HEK293 (cell line): ENCODE measurements around the gene PSMB11.

Experiments
- CTCF ChIA-PET: fragments of 350-600 bp; formaldehyde crosslinking; extraction: SDS; loops from one replicate; lab custom pipeline; 2021; ENCODE audit warnings: antibody characterized with exemption; lab: Yijun Ruan, JAX
- POLR2A ChIA-PET: fragments of 300-600 bp; formaldehyde crosslinking; extraction: SDS; loops from one replicate; lab custom pipeline; 2020; ENCODE audit warnings: antibody characterized with exemption, inconsistent platforms; lab: Yijun Ruan, JAX
- H3K27ac ChIP-seq: fragments of 200-500 bp; sonication (Bioruptor generic); 2 replicates; pipeline ENCODE4 v1.5.1; 2014; ENCODE audit warnings: low read depth, low read length, control low read depth, inconsistent platforms; ENCODE audit errors: extremely low read depth
- H3K36me3 ChIP-seq, 2 experiments: fragments of 200-500 bp in 1 of 2; sonication (Bioruptor generic) in 1 of 2; 1 replicate in 1 of 2; 2 replicates in 1 of 2; pipeline ENCODE4 v1.5.1; 2014 to 2017; ENCODE audit warnings: inconsistent platforms in 2 of 2, low read length in 2 of 2; ENCODE audit not compliant: control insufficient read depth in 2 of 2, insufficient read depth in 1 of 2
- H3K4me1 ChIP-seq: fragments of 200-500 bp; sonication (Bioruptor generic); 2 replicates; pipeline ENCODE4 v1.5.1; 2014; ENCODE audit warnings: mild to moderate bottlenecking, low read length, inconsistent platforms; ENCODE audit not compliant: control insufficient read depth, insufficient read depth
- H3K4me3 ChIP-seq: 2 replicates; pipeline ENCODE4 v1.5.1; 2011; ENCODE audit warnings: low read depth, mild to moderate bottlenecking, control low read depth, low read length, moderate library complexity
- H3K9me3 ChIP-seq: fragments of 200-500 bp; sonication (Bioruptor generic); 2 replicates; pipeline ENCODE4 v1.5.1; 2014; ENCODE audit warnings: low read depth, low read length, inconsistent platforms; ENCODE audit not compliant: control insufficient read depth, insufficient read depth
- BCL11A ChIP-seq: fragments of 450-650 bp; formaldehyde crosslinking; IDR thresholded peaks from 2 replicates; pipeline ENCODE4 v1.5.1; 2016; ENCODE audit warnings: low read depth, missing biosample characterization, missing genetic modification characterization
- HOXC10 ChIP-seq: sonication (generic); formaldehyde crosslinking; IDR thresholded peaks from 2 replicates; pipeline ENCODE4 v1.8.1; 2023; ENCODE audit warnings: mild to moderate bottlenecking, missing genetic modification reagents
- HOXD13 ChIP-seq: sonication (generic); formaldehyde crosslinking; IDR thresholded peaks from 2 replicates; pipeline ENCODE4 v1.8.0; 2022; ENCODE audit warnings: missing genetic modification reagents, borderline replicate concordance
- KLF1 ChIP-seq: fragments of 450-650 bp; formaldehyde crosslinking; IDR thresholded peaks from 2 replicates; pipeline ENCODE4 v1.5.1; 2016; ENCODE audit warnings: missing biosample characterization, missing genetic modification characterization
- KLF16 ChIP-seq: fragments of 450-650 bp; formaldehyde crosslinking; IDR thresholded peaks from 2 replicates; pipeline ENCODE4 v1.5.1; 2017; ENCODE audit warnings: missing biosample characterization, missing genetic modification characterization
- KLF7 ChIP-seq: fragments of 450-650 bp; formaldehyde crosslinking; IDR thresholded peaks from 2 replicates; pipeline ENCODE4 v1.5.1; 2016; ENCODE audit warnings: missing biosample characterization, missing genetic modification characterization, borderline replicate concordance
- MYNN ChIP-seq: fragments of 450-650 bp; formaldehyde crosslinking; IDR thresholded peaks from 2 replicates; pipeline ENCODE4 v1.5.1; 2016; ENCODE audit warnings: missing biosample characterization, missing genetic modification characterization, borderline replicate concordance
- MZF1 ChIP-seq: fragments of 450-650 bp; formaldehyde crosslinking; IDR thresholded peaks from 2 replicates; pipeline ENCODE4 v1.5.1; 2017; ENCODE audit warnings: missing biosample characterization, missing genetic modification characterization, borderline replicate concordance
- SP3 ChIP-seq: fragments of 450-650 bp; formaldehyde crosslinking; IDR thresholded peaks from 2 replicates; pipeline ENCODE4 v1.5.1; 2016; ENCODE audit warnings: missing biosample characterization, missing genetic modification characterization
- TRIM28 ChIP-seq: IDR thresholded peaks from 2 replicates; pipeline ENCODE4 v1.6.1; 2011; ENCODE audit warnings: low read length, control low read depth, borderline replicate concordance
- YY1 ChIP-seq: fragments of 450-650 bp; formaldehyde crosslinking; IDR thresholded peaks from 2 replicates; pipeline ENCODE4 v1.5.1; 2018; ENCODE audit warnings: missing biosample characterization, missing genetic modification characterization
- ZBTB48 ChIP-seq: fragments of 450-650 bp; formaldehyde crosslinking; IDR thresholded peaks from 2 replicates; pipeline ENCODE4 v1.5.1; 2016; ENCODE audit warnings: missing biosample characterization, missing genetic modification characterization
- ZFHX2 ChIP-seq: fragments of 450-650 bp; formaldehyde crosslinking; conservative IDR thresholded peaks from 2 replicates; pipeline ENCODE4 v1.5.1; 2016; ENCODE audit warnings: missing biosample characterization, missing genetic modification characterization
- ZNF112 ChIP-seq: fragments of 450-650 bp; formaldehyde crosslinking; IDR thresholded peaks from 2 replicates; pipeline ENCODE4 v1.5.0; 2017; ENCODE audit warnings: missing biosample characterization, missing genetic modification characterization
- ZNF132 ChIP-seq: fragments of 450-650 bp; formaldehyde crosslinking; IDR thresholded peaks from 2 replicates; pipeline ENCODE4 v1.5.1; 2017; ENCODE audit warnings: missing biosample characterization, missing genetic modification characterization, borderline replicate concordance
- ZNF140 ChIP-seq: fragments of 450-650 bp; formaldehyde crosslinking; IDR thresholded peaks from 2 replicates; pipeline ENCODE4 v1.5.1; 2016; ENCODE audit warnings: missing biosample characterization, missing genetic modification characterization
- ZNF16 ChIP-seq: fragments of 450-650 bp; formaldehyde crosslinking; IDR thresholded peaks from 2 replicates; pipeline ENCODE4 v1.5.1; 2016; ENCODE audit warnings: low read depth, missing biosample characterization, missing genetic modification characterization
- ZNF202 ChIP-seq: fragments of 450-650 bp; formaldehyde crosslinking; IDR thresholded peaks from 2 replicates; pipeline ENCODE4 v1.5.1; 2016; ENCODE audit warnings: missing biosample characterization, missing genetic modification characterization, borderline replicate concordance
- ZNF239 ChIP-seq: fragments of 450-650 bp; formaldehyde crosslinking; IDR thresholded peaks from 2 replicates; pipeline ENCODE4 v1.5.1; 2016; ENCODE audit warnings: missing biosample characterization, missing genetic modification characterization
- ZNF274 ChIP-seq, 2 experiments: fragments of 200-500 bp in 1 of 2; fragments of 450-650 bp in 1 of 2; sonication (Bioruptor generic) in 1 of 2; formaldehyde crosslinking in 1 of 2; IDR thresholded peaks; 2 replicates each; pipeline versions ENCODE4 v1.5.1 to v1.6.1; 2014 to 2016; ENCODE audit warnings: borderline replicate concordance in 1 of 2, inconsistent platforms in 1 of 2, low read length in 1 of 2, missing biosample characterization in 1 of 2, missing genetic modification characterization in 1 of 2
- ZNF311 ChIP-seq: fragments of 450-650 bp; formaldehyde crosslinking; IDR thresholded peaks from 2 replicates; pipeline ENCODE4 v1.5.1; 2017; ENCODE audit warnings: missing biosample characterization, missing genetic modification characterization, borderline replicate concordance
- ZNF416 ChIP-seq: fragments of 450-650 bp; formaldehyde crosslinking; IDR thresholded peaks from 2 replicates; pipeline ENCODE4 v1.5.1; 2016; ENCODE audit warnings: missing biosample characterization, missing genetic modification characterization
- ZNF473 ChIP-seq: fragments of 450-650 bp; formaldehyde crosslinking; IDR thresholded peaks from 2 replicates; pipeline ENCODE4 v1.5.1; 2017; ENCODE audit warnings: missing biosample characterization, missing genetic modification characterization
- ZNF529 ChIP-seq: fragments of 450-650 bp; formaldehyde crosslinking; IDR thresholded peaks from 2 replicates; pipeline ENCODE4 v1.5.1; 2017; ENCODE audit warnings: missing genetic modification characterization, missing biosample characterization; ENCODE audit not compliant: insufficient replicate concordance
- ZNF623 ChIP-seq: fragments of 450-650 bp; formaldehyde crosslinking; IDR thresholded peaks from 2 replicates; pipeline ENCODE4 v1.5.1; 2016; ENCODE audit warnings: missing biosample characterization, missing genetic modification characterization
- ZSCAN23 ChIP-seq: fragments of 450-650 bp; formaldehyde crosslinking; IDR thresholded peaks from 2 replicates; pipeline ENCODE4 v1.5.1; 2016; ENCODE audit warnings: missing biosample characterization, missing genetic modification characterization
- TF ChIP-seq, protein P1 (sequence below): fragments of 450-650 bp; formaldehyde crosslinking; IDR thresholded peaks from 2 replicates; pipeline ENCODE4 v1.5.1; 2016; ENCODE audit warnings: missing biosample characterization, missing genetic modification characterization, low read depth
- TF ChIP-seq, protein P2 (sequence below): fragments of 450-650 bp; formaldehyde crosslinking; IDR thresholded peaks from 2 replicates; pipeline ENCODE4 v1.5.1; 2016; ENCODE audit warnings: missing biosample characterization, missing genetic modification characterization
- TF ChIP-seq, protein P3 (sequence below): fragments of 450-650 bp; formaldehyde crosslinking; IDR thresholded peaks from 2 replicates; pipeline ENCODE4 v1.5.1; 2016; ENCODE audit warnings: missing biosample characterization, missing genetic modification characterization

Gene PSMB11

DNA sequence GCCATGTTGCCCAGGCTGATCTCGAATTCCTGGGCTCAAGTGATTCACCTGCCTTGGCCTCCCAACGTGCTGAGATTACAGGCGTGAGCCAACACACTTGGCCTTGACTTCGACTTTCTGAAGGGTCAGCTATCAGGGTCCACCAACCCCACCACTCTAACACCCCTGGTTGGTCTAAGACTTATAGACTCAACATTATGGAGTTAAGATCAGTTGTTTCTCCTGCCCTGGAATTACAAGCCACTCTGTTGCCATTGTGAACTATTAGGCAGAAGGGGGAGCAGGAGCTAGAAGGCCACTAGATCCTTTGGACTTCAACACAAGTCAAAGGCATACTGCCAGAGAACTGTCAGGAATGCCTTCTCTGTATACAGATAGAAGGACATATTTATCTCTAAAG lies 1.9 kb upstream of the PSMB11 start:
- Histone ChIP-seq H3K36me3 (no peaks in the 10 kb centered on the region), H3K4me3 (no peak overlapping the region), H3K27ac (no peak overlapping the region), H3K4me1 (no peaks in the 10 kb centered on the region), H3K9me3 (no peaks in the 10 kb centered on the region)
- CTCF ChIA-PET, result interaction anchor here (0.6 to 3.4 kb wide), 9 partner anchors 15 to 272 kb away, joined by 3 to 22 read pairs (median 4); no protein-coding TSS in a partner anchor
- POLR2A ChIA-PET, result interaction anchor here (0.6 to 1.1 kb wide), 2 partner anchors 25 to 33 kb away, joined by 3 to 4 read pairs; no protein-coding TSS in a partner anchor
- no peak for TF ChIP-seq ZNF112
- TF ChIP-seq HOXC10 (CRISPR knock-in tag), result no peak
- TF ChIP-seq ZNF311 (tag by site-specific recombination), result no peak
- TF ChIP-seq, protein P1, sequence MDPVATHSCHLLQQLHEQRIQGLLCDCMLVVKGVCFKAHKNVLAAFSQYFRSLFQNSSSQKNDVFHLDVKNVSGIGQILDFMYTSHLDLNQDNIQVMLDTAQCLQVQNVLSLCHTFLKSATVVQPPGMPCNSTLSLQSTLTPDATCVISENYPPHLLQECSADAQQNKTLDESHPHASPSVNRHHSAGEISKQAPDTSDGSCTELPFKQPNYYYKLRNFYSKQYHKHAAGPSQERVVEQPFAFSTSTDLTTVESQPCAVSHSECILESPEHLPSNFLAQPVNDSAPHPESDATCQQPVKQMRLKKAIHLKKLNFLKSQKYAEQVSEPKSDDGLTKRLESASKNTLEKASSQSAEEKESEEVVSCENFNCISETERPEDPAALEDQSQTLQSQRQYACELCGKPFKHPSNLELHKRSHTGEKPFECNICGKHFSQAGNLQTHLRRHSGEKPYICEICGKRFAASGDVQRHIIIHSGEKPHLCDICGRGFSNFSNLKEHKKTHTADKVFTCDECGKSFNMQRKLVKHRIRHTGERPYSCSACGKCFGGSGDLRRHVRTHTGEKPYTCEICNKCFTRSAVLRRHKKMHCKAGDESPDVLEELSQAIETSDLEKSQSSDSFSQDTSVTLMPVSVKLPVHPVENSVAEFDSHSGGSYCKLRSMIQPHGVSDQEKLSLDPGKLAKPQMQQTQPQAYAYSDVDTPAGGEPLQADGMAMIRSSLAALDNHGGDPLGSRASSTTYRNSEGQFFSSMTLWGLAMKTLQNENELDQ, result no peak
- no peak for TF ChIP-seq ZNF416 (tag by site-specific recombination)
- TF ChIP-seq, protein P2, sequence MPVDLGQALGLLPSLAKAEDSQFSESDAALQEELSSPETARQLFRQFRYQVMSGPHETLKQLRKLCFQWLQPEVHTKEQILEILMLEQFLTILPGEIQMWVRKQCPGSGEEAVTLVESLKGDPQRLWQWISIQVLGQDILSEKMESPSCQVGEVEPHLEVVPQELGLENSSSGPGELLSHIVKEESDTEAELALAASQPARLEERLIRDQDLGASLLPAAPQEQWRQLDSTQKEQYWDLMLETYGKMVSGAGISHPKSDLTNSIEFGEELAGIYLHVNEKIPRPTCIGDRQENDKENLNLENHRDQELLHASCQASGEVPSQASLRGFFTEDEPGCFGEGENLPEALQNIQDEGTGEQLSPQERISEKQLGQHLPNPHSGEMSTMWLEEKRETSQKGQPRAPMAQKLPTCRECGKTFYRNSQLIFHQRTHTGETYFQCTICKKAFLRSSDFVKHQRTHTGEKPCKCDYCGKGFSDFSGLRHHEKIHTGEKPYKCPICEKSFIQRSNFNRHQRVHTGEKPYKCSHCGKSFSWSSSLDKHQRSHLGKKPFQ, result no peak
- no peak for TF ChIP-seq ZNF473 (tag by site-specific recombination)
- TF ChIP-seq ZNF140 (tag by site-specific recombination), result no peak
- no peak for TF ChIP-seq MYNN (tag by site-specific recombination)
- no peak for TF ChIP-seq BCL11A (tag by site-specific recombination)
- TF ChIP-seq ZNF623 (tag by site-specific recombination), result no peak
- TF ChIP-seq ZNF132 (tag by site-specific recombination), result no peak
- TF ChIP-seq, protein P3, sequence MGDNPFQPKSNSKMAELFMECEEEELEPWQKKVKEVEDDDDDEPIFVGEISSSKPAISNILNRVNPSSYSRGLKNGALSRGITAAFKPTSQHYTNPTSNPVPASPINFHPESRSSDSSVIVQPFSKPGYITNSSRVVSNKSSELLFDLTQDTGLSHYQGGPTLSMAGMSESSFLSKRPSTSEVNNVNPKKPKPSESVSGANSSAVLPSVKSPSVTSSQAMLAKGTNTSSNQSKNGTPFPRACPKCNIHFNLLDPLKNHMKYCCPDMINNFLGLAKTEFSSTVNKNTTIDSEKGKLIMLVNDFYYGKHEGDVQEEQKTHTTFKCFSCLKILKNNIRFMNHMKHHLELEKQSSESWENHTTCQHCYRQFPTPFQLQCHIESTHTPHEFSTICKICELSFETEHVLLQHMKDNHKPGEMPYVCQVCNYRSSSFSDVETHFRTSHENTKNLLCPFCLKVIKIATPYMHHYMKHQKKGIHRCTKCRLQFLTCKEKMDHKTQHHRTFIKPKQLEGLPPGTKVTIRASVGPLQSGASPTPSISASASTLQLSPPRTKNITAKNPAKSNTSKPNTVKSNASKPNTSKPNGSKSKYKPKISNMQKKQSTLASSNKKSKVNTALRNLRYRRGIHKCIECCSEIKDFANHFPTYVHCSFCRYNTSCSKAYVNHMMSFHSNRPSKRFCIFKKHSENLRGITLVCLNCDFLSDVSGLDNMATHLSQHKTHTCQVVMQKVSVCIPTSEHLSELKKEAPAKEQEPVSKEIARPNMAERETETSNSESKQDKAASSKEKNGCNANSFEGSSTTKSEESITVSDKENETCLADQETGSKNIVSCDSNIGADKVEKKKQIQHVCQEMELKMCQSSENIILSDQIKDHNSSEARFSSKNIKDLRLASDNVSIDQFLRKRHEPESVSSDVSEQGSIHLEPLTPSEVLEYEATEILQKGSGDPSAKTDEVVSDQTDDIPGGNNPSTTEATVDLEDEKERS (tag by site-specific recombination), result no peak

DNA sequence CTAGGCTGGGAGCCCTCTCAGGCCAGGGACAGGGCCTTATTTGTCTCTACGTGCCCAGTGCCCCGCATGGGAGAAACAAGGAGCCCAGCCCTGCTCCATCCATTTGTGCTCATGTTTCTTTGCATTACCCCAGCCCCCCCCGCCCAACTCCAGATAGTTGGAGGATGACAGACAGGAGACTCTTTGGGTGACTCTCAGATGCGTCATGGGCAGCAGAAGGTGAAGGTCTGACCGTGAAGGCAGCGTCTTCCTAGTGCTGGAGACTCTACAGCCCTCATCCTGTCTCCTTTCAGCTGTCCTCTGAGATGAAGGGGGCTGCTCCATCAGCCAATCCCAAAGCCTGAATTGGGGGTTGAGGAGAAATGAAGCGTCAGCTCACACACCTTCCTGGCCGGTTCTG lies 283 bp upstream of the PSMB11 start:
- H3K4me1 ChIP-seq, result no peaks in the 10 kb centered on the region
- CTCF ChIA-PET, result interaction anchor here (1.2 to 3.8 kb wide), 3 partner anchors 27 to 56 kb away, joined by 5 to 22 read pairs (median 12); no protein-coding TSS in a partner anchor
- H3K27ac ChIP-seq, result no peak overlapping the region

More for the DNA sequence above, 283 bp upstream of the PSMB11 start:
- no peaks in the 10 kb centered on the region for H3K36me3 ChIP-seq
- TF ChIP-seq ZBTB48 (no peak), ZNF112 (no peak), SP3 (tag by site-specific recombination) (no peak), MZF1 (tag by site-specific recombination) (no peak), ZNF16 (tag by site-specific recombination) (no peak), ZNF529 (tag by site-specific recombination) (no peak), HOXD13 (CRISPR knock-in tag) (no peak), KLF16 (tag by site-specific recombination) (no peak), ZNF274 (IDR thresholded peaks at IDR 0.05; ENCODE audit: low read length) (no peak), ZNF274 (tag by site-specific recombination; IDR thresholded peaks at IDR 0.05; ENCODE audit: borderline replicate concordance) (no peak), ZNF202 (tag by site-specific recombination) (no peak), KLF1 (no peak), ZNF239 (tag by site-specific recombination) (no peak), ZSCAN23 (tag by site-specific recombination) (no peak), YY1 (tag by site-specific recombination) (no peak), KLF7 (tag by site-specific recombination) (no peak), TRIM28 (no peak), ZFHX2 (tag by site-specific recombination) (no peak)
- POLR2A ChIA-PET, result interaction anchor here (1.0 kb wide), 1 partner anchor 18 kb away, joined by 5 read pairs; no protein-coding TSS in a partner anchor
- H3K4me3 ChIP-seq, result no peak overlapping the region
- H3K9me3 ChIP-seq, result no peaks in the 10 kb centered on the region
